Activated CD4-positive, alpha-beta T cell treated with anti-CD3 and anti-CD28 coated beads for 36 hours (primary cell): ENCODE measurements around the gene INHBA. TPM values are rescaled to one million over a fixed set of nuclear protein-coding genes. Genes with fewer than 3 reads are reported as not detected.

Experiments
- ATAC-seq: fragments of 200-7000 bp; cut with Tn5 transposase; one replicate; pipeline ENCODE4 v1.10.0; 2021; ENCODE audit warnings: mild to moderate bottlenecking, moderate library complexity
- CTCF ChIA-PET: fragments of 350-600 bp; sonication (Branson Sonifier 250); formaldehyde crosslinking; loops from one replicate; lab custom pipeline; 2021; ENCODE audit warnings: antibody characterized with exemption; lab: Charles Lee
- POLR2A ChIA-PET: fragments of 350-600 bp; sonication (Branson Sonifier 250); formaldehyde crosslinking; loops from one replicate; lab custom pipeline; 2021; ENCODE audit warnings: antibody characterized with exemption, inconsistent platforms; lab: Charles Lee
- DNase-seq: peaks from one replicate; pipeline ENCODE4 v3.0.0-alpha.2; 2020
- H3K27ac Mint-ChIP-seq: one replicate; pipeline ENCODE4 v1.8.0; 2021; ENCODE audit warnings: mixed read lengths
- H3K27me3 Mint-ChIP-seq: one replicate; pipeline ENCODE4 v1.8.0; 2021; ENCODE audit warnings: mixed read lengths
- H3K36me3 Mint-ChIP-seq: one replicate; pipeline ENCODE4 v1.8.0; 2021; ENCODE audit warnings: low read depth, mixed read lengths
- H3K4me1 Mint-ChIP-seq: one replicate; pipeline ENCODE4 v1.8.0; 2021; ENCODE audit warnings: mixed read lengths
- H3K4me3 Mint-ChIP-seq: one replicate; pipeline ENCODE4 v1.8.0; 2021; ENCODE audit warnings: mild to moderate bottlenecking, moderate library complexity, mixed read lengths
- H3K9me3 Mint-ChIP-seq: one replicate; pipeline ENCODE4 v1.8.0; 2021; ENCODE audit warnings: low read depth, mixed read lengths
- intact Hi-C, 2 experiments: fragments of 100-400 bp; cut with DNase I in 1 of 2; cut with micrococcal nuclease in 1 of 2; formaldehyde crosslinking; loops; one replicate each; pipeline versions ENCODE4 v1.14.2 to v1.15.1; 2022 to 2024; cut with DNase I, micrococcal nuclease
- total RNA-seq, 2 experiments: library from RNA; stranded (reverse); gene quantifications; one replicate each; pipeline ENCODE4 v1.2.3, GENCODE V29; 2021

Gene INHBA
- total RNA-seq, 2 experiments from 2014 or later = not detected

DNA sequence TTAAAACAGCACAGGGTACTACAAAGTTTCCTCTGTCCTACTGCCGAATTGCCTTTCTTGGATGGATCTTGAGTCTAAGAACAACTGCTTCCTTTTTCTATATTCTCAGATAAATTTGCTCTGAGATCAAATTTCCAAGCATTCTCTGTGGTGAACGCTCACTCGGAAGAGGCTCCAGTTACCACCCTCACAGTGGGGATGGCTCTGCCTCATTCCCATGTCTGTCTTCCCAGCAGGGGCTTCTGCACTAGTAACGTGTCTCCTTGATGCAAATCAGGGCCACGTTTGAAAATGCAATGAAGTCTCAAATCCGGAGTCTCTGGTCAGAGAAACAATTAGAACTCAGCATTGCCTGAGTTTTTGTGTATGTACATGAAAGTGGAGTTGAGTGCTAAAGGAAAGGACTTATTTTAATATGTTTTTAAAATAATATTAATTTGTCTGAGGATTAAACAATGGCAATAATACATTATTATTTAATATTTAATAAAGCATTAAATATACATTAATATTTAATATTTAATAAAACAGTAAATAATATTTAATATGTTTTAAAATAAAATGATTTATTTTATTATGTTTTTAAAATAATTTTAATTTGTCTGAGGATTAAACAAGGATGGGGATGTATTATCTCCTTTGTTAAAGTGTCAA lies 61.8 kb downstream of the INHBA start:
- Mint-ChIP-seq H3K27me3 (no peaks in the 10 kb centered on the region), H3K27ac (no peak overlapping the region), H3K4me3 (no peak overlapping the region), H3K36me3 (no peaks in the 10 kb centered on the region), H3K9me3 (no peaks in the 10 kb centered on the region), H3K4me1 (no peaks in the 10 kb centered on the region)
- POLR2A ChIA-PET = no interaction called here
- intact Hi-C loops = no loop called here
- ATAC-seq = no peak
- DNase-seq = no peak
- CTCF ChIA-PET = no interaction called here

DNA sequence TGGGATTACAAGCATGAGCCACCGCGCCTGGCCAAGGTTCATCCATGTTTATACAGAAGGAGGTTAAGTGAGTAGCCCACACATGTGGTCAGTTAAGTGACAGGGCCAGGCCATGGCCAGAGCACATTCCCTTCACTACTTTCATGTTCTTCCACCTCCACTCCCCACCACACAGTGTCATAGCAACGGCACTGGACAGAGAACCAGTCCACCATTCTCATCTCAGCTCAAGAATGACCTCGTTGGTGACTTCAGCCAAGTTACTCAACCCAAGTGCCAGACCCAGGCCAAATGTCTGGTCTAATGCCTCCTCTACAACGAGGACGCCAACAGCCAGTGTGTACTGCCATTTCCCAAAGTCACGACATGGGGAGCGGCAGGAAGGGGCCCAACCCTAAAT lies 62.4 kb downstream of the INHBA start:
- DNase-seq (no peak), ATAC-seq (no peak)
- ChIA-PET CTCF (no interaction called here), POLR2A (no interaction called here)
- H3K27me3 Mint-ChIP-seq = no peaks in the 10 kb centered on the region
- no peak overlapping the region for H3K4me3 Mint-ChIP-seq
- H3K36me3 Mint-ChIP-seq = no peaks in the 10 kb centered on the region
- intact Hi-C loops = no loop called here
- H3K27ac Mint-ChIP-seq = no peak overlapping the region
- no peaks in the 10 kb centered on the region for H3K4me1 Mint-ChIP-seq
- H3K9me3 Mint-ChIP-seq = no peaks in the 10 kb centered on the region

DNA sequence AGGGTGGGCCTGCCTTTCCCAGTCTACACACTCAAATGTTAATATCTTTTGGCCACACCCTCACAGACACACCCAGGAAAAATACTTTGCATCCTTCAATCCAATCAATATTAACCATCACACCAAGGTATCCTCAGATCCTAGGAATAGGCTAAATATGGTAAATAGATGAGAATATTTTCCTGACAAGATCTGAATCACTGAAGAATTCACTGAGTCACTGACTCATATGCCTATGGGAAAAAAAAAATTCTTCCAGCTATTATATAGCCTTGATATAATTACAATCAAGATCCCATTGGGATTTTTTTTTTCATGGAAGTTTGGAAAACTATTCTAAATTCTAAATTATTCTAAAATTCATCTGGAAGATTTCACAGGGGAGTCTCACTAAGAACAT lies 65.8 kb downstream of the INHBA start:
- peaks cover 8% of the 10 kb centered on the region for H3K27me3 Mint-ChIP-seq
- no peaks in the 10 kb centered on the region for H3K4me1 Mint-ChIP-seq
- DNase-seq (no peak), ATAC-seq (no peak)
- intact Hi-C loops = no loop called here
- H3K27ac Mint-ChIP-seq = no peak overlapping the region
- no peak overlapping the region for H3K4me3 Mint-ChIP-seq
- H3K9me3 Mint-ChIP-seq = no peaks in the 10 kb centered on the region
- ChIA-PET POLR2A (interaction anchor here (0.7 kb wide), 1 partner anchor 610 kb away, joined by 4 read pairs; no protein-coding TSS in a partner anchor), CTCF (no interaction called here)
- no peaks in the 10 kb centered on the region for H3K36me3 Mint-ChIP-seq
